Measurements from ENCODE around the gene SLC25A33.
"Not testable (repeated sequence)": the region's sequence is repeated elsewhere in the genome, so short reads cannot be mapped to it uniquely, and the experiment has no call there.

The SLC25A33 gene

GRCh38 chr1:9602794-9603167 is 63.5 kb downstream of the SLC25A33 start:
- DNase-seq, result no peak

DNA sequence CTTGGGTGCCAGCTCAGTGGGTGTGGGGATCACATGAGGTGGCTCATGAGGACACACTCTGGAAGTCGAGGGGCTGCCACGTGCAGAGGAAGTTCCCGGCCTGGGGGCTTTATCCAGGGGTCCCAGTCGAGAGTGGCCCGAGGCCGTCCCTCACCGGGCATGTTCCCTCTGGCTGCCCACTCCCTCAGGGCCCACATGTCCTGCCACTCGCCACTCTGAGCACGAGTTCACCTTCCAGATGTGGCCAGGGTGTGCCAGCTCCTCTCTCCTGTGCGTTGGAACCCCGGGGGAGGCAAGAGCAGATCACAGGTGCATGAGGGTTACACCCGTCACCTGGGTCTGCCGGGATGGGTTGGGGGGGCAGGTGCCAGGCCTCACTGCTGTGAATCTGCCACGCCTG is 64.0 kb downstream of the SLC25A33 start:
- no peak for DNase-seq

GRCh38 chr1:9603766-9604753 is 64.8 kb downstream of the SLC25A33 start:
- no peak for DNase-seq

GRCh38 chr1:9604836-9605235 is 65.6 kb downstream of the SLC25A33 start:
- DNase-seq, result no peak

- no peak for DNase-seq
Measured at GRCh38 chr1:9605946-9606455, 66.7 kb downstream of the SLC25A33 start.

DNA sequence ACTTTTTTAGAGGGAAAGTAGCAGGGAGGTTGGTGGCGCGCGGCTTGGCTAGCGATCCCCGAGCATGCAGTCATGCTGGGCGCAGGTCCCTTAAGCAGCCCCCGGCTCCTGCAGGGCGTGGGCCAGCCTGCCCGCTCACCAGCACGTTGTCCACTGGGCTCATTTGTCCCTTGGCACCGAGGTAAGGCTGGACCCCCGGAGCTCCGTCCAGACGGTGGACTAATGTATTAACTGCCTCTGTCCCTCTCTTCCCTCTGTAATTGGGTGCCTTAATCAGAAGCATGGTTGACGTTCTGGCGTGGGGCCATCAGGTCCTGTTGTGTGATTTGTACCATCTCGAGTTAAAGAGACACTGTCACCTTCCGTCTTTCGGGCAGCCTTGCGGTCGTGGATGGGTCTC is 67.2 kb downstream of the SLC25A33 start:
- DNase-seq, result no peak

- no peak for DNase-seq
Measured at GRCh38 chr1:9606948-9607347, 67.7 kb downstream of the SLC25A33 start.

DNA sequence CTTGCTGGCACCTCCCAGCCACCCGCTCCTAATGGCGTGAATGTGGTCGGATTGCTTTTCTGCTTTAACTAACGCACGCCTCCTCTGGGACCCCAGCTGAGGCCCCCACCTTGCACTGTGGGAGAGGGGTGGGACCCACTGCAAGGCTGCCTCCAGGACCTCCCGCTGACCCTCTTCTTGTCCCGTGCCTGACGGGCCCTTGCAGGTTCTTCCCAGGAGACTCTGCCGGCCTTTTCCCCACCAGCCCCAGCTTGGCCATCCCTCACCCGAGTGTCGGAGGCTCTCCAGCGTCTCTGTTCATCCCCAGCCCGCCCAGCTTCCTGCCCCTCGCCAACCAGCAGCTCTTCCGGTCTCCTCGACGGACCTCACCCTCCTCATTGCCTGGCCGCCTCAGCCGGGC is 68.1 kb downstream of the SLC25A33 start:
- DNase-seq, result no peak

DNA sequence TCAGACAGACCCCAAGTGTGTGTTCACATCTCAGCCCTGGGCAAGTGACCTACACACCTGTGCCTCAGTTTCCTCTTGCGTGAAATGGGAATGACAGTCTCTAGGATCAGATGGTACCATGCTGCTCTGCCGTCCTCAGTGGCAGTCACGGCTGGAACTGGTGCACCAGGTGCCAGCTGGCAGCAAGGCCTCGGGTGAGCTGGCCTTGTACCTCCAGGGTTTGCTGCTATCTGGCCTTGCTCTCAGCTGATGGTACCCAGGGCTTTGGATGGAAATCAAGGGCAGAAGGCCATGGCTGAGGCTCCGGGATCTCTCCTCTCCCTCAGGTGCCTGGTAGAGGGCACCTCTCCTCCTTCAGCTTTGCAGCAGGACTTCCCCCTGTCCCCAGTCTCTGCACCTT is 70.7 kb downstream of the SLC25A33 start:
- DNase-seq, result no peak

GRCh38 chr1:9610548-9610947 is 71.3 kb downstream of the SLC25A33 start:
- DNase-seq, result no peak

DNA sequence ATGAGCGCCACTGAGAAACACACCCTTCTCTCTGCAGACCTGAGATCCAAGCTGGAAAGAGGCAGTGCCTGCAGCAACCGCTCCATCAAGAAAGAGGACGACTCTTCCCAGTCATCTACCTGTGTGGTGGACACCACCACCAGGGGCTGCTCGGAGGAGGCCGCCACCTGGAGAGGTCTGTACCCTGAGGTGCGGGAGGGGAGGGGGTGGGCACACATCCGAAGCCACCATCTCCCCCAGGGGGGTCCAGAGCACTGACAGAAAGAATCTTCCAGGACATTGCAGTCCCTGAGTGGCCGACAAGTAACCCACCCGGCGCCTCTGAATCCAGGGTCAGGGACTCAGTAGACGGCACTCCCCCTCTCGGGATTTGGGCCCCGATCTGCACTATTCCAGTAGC is 72.5 kb downstream of the SLC25A33 start:
- no peak for DNase-seq

DNA sequence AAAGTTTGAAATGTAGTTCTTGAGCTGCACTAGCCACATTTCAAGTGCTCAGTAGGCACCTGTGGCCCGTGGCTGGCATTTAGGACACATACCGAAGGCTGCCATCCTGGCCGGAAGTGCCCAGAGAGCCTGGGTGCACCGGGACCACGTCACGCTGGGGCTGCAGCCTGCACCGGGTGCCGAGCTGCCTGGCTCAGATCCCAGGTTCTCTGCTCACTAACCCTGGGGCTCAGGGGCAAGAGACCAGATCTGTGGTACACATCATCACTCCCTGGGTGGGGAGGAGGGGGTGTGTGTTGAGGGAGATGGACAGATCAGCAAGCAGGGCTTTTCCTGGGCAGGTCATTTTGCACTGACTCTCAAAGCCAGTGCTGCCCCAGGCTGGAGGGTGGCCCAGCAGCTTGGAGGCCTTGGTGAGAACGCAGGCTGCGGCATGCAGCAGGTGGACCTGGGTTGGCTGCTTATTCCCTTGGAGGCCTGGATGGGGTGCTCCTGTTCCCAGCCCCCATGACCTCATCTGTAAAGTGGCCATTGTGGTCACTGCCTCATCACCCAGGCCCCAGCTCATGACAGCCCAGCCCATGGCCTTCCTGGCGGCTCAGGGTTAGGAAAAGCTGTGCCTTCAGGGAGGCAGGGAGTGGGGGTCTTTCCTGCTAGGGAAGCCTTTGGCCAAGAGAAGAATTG is 73.0 kb downstream of the SLC25A33 start:
- no peak for DNase-seq

DNA sequence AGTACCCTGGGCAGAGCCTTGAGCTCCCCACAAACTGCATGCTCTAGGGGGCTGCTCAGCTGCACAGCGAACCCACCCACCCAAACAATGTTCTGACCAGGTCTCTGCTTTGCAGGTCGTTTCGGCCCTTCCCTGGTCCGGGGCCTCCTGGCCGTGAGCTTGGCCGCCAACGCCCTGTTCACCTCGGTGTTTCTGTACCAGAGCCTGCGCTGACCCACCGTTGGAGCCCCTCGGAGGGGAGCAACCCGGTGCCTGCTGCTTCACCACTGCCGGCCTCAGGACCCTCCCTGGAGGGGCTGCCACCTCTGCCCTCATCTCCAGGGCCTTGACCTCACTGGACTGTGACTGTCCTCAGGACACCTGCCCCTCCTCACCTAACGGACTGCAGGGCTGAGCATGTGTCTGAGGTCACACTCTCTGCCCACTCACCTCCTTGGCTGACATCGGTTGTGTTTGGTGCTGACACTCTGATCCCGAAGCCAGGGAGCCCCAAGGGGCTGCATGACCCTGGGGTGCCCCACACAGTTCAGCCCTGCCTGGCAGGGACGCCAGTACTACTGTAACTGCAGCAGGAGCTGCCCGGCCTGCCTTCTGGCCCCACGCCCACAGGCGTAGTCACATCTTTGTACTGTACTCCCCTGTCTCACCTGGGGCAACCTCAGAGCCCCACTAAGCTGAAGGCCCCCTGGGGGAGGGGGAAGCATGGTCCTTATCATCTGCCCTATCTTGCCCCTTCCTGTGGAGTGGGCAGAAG is 73.8 kb downstream of the SLC25A33 start:
- no peak for DNase-seq

- no peak for DNase-seq
Measured at GRCh38 chr1:9613625-9614299, 74.5 kb downstream of the SLC25A33 start.

DNA sequence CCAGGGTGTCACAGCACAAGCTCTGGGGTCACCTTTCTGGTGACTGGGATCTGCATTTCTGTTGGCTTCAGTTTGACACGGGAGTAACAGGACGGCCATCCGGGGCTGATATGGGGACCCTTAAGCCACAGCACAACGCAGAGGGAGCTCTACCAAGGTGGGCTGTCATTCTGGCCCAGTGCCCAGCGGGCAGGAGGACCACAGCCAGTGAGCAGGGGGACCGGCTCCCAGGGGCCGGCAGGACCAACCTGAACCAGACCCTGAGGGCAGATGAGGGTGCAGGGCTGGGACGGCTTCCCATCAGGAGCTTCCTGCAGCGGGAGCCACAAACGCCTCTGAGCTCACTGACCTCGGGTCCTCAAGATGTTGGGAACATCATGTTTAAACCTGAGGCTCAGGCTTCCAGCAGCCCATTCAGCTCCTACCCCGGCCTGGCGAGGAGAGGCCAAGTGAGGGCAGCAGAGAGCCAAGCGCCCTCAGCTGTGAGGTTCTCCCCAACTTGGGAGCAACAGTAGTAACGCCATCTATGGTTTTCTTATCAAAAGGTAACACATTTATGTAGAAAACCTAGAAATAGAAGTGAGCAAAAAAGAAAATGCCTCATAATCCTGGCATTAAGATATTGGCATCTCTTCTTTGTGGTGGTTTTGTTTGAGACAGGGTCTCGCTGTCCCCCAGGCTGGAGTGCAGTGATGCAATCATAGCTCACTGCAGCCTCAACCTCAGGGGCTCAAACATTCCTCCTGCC is 76.2 kb downstream of the SLC25A33 start:
- DNase-seq, result no peak

DNA sequence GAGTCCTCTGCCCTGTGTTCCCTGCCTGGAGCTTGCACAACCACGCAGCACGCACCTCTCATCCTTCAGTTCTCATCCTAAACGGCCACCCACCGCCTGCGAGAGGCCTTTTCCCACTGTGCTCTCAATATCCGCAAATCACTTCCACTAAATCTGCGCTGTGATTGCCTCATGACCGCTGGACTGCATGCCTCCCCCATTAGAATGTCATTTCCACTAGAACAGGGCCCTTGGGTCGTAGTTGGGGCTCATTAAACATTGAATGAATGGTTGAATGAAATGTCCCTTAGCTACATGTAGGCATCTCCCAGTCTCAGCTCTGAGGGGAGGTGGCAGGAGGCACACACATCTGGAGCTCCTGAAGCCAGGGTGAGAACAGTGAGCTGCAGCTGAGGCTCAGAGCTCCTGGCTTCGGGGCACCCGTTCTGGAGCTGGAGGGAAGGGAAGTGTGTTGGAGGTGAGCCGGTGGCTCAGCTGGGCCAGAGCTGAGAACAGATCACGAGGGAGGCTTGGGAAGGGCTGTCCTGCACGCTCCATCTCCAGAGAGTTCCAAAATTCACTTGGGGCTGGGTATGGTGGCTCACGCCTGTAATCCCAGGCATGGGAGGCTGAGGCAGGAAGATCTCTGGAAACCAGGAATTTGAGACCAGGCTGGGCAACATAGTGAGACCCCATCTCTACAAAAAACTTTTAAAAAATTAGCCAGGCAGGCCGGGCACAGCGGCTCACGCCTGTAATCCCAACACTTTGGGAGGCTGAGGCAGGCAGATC is 79.8 kb downstream of the SLC25A33 start:
- DNase-seq, result no peak

DNA sequence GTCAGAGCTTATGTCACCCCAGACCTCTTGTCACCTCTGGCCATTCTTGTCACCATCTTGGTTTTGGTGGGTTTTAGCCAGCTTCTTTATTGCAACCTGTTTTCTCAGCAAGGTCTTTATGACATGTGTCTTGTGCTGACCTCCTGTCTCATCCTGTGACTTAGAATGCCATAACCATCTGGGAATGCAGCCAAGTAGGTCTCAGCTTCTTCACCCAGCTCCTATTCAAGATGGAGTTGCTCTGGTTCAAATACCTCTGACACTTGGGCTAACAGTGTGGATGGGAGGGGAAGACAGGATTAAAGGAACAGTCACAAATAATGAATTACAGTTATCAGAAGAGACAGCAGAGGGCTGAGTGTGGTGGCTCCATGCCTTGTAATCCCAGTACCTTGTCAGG is 81.8 kb downstream of the SLC25A33 start:
- no peak for DNase-seq

GRCh38 chr1:9624081-9624480 is 84.8 kb downstream of the SLC25A33 start:
- no peak for DNase-seq

DNA sequence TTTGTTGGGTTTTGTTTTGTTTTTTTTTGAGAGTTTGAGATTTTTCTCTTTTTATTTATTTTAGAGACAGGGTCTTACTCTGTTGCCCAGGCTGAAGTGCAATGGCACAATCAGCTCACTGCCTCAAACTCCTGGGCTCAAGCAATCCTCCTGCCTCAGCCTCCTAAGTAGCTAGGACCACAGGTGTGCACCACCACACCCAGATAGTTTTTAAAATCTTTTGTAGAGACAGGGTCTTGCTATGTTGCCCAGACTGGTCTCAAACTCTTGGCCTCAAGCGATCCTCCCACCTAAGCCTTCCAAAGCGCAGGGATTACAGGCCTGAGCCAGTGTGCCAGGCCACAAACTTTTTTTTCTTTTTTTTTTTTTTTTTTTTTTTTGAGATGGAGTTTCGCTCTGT is 85.8 kb downstream of the SLC25A33 start:
- DNase-seq, result not testable (repeated sequence)

GRCh38 chr1:9626201-9626608 is 86.9 kb downstream of the SLC25A33 start:
- DNase-seq, result no peak

Data from NCI-H526 treated with DMSO at 0.1 percent for 48 hours (cell line).